GM12878 (cell line): Measurements from ENCODE around the gene RBX1.

Experiments used
- POLR2A ChIP-seq: IDR thresholded peaks from 2 replicates; pipeline ENCODE4 v1.6.1; 2011; ENCODE audit warnings: low read depth, mild to moderate bottlenecking, low read length
- RELA ChIP-seq: fragments of 450-650 bp; IDR thresholded peaks from 2 replicates; pipeline ENCODE4 v1.8.0; 2014; ENCODE audit warnings: borderline replicate concordance; ENCODE audit not compliant: partially characterized antibody

- TF ChIP-seq RELA (no peak), POLR2A (no peak)
Observed at GRCh38 chr22:40922484-40923303, 28.5 kb upstream of the RBX1 start.
